Left ventricle myocardium inferior (tissue), 1 donor: ENCODE measurements around the gene ASTN2. TPM values are rescaled to one million over a fixed set of nuclear protein-coding genes. Genes with fewer than 3 reads are reported as not detected.

Experiments
- DNase-seq: peaks from one replicate; pipeline ENCODE4 v3.0.0-alpha.2; 2020
- H3K27ac ChIP-seq: fragments of 200-600 bp; replicated peaks from 2 replicates; pipeline ENCODE4 v1.8.0; 2021
- H3K27me3 ChIP-seq: fragments of 200-600 bp; 2 replicates; pipeline ENCODE4 v1.8.0; 2021; ENCODE audit warnings: low read depth
- H3K36me3 ChIP-seq: fragments of 200-600 bp; 2 replicates; pipeline ENCODE4 v1.8.0; 2021
- H3K4me1 ChIP-seq: fragments of 200-600 bp; 2 replicates; pipeline ENCODE4 v1.8.0; 2021
- H3K4me3 ChIP-seq: fragments of 200-600 bp; 2 replicates; pipeline ENCODE4 v1.8.0; 2021; ENCODE audit warnings: mild to moderate bottlenecking, moderate library complexity
- H3K9me3 ChIP-seq: fragments of 200-600 bp; replicated peaks from 2 replicates; pipeline ENCODE4 v1.8.0; 2021
- CTCF ChIP-seq: fragments of 200-600 bp; IDR thresholded peaks from 2 replicates; pipeline ENCODE4 v1.8.0; 2021; ENCODE audit warnings: antibody characterized with exemption, mild to moderate bottlenecking, borderline replicate concordance
- intact Hi-C: fragments of 100-400 bp; cut with micrococcal nuclease; formaldehyde crosslinking; loops from one replicate; pipeline ENCODE4 v1.11.0; 2022
- total RNA-seq: library from RNA; stranded (reverse); fragmentation: NEBNext Ultra II Directional; extraction: Animal tissue kit (Norgen Biotek cat#: 25700); gene quantifications from one replicate; pipeline ENCODE4 v1.2.1, GENCODE V29; 2021
- donor health status: DM: no; HTN: yes; CAD: no; lungs with severe emphysema.

ASTN2 gene
- total RNA-seq, 1 donor from 2014 or later, result 6.1 TPM

- H3K4me3 ChIP-seq, result no peak overlapping the region
- H3K36me3 ChIP-seq, result no peaks in the 10 kb centered on the region
- no peak for TF ChIP-seq CTCF
- no peaks in the 10 kb centered on the region for H3K9me3 ChIP-seq
- intact Hi-C loops, result no loop called here
- DNase-seq, result no peak
- no peaks in the 10 kb centered on the region for H3K4me1 ChIP-seq
- peaks cover 8% of the 10 kb centered on the region for H3K27me3 ChIP-seq
- H3K27ac ChIP-seq, result no peak overlapping the region
Observed at GRCh38 chr9:117335837-117336433, 78.9 kb downstream of the ASTN2 start.

GRCh38 chr9:117334101-117334500 lies 80.8 kb downstream of the ASTN2 start:
- peaks cover 8% of the 10 kb centered on the region for H3K27me3 ChIP-seq
- no peak overlapping the region for H3K27ac ChIP-seq
- intact Hi-C loops, result no loop called here
- no peak for TF ChIP-seq CTCF
- no peaks in the 10 kb centered on the region for H3K36me3 ChIP-seq
- no peaks in the 10 kb centered on the region for H3K9me3 ChIP-seq
- no peak overlapping the region for H3K4me3 ChIP-seq
- DNase-seq, result no peak
- no peaks in the 10 kb centered on the region for H3K4me1 ChIP-seq

GRCh38 chr9:117325831-117326230 lies 89.0 kb downstream of the ASTN2 start:
- no peaks in the 10 kb centered on the region for H3K4me1 ChIP-seq
- intact Hi-C loops, result no loop called here
- no peak for TF ChIP-seq CTCF

GRCh38 chr9:117325110-117325731 lies 89.6 kb downstream of the ASTN2 start:
- Histone ChIP-seq H3K4me3 (no peak overlapping the region), H3K36me3 (no peaks in the 10 kb centered on the region), H3K4me1 (no peaks in the 10 kb centered on the region), H3K27ac (no peak overlapping the region), H3K9me3 (no peaks in the 10 kb centered on the region), H3K27me3 (peaks cover 35% of the 10 kb centered on the region)
- intact Hi-C loops, result no loop called here
- no peak for TF ChIP-seq CTCF
- no peak for DNase-seq

More at GRCh38 chr9:117325831-117326230, 89.0 kb downstream of the ASTN2 start:
- peaks cover 35% of the 10 kb centered on the region for H3K27me3 ChIP-seq
- no peak for DNase-seq
- no peaks in the 10 kb centered on the region for H3K9me3 ChIP-seq
- H3K4me3 ChIP-seq, result no peak overlapping the region
- H3K27ac ChIP-seq, result no peak overlapping the region
- no peaks in the 10 kb centered on the region for H3K36me3 ChIP-seq

GRCh38 chr9:117323390-117323789 lies 91.5 kb downstream of the ASTN2 start:
- no peak for DNase-seq
- no peak overlapping the region for H3K4me3 ChIP-seq
- H3K27me3 ChIP-seq, result peaks cover 30% of the 10 kb centered on the region
- no peaks in the 10 kb centered on the region for H3K9me3 ChIP-seq
- no peak overlapping the region for H3K27ac ChIP-seq
- H3K36me3 ChIP-seq, result no peaks in the 10 kb centered on the region
- intact Hi-C loops, result no loop called here
- no peak for TF ChIP-seq CTCF
- H3K4me1 ChIP-seq, result no peaks in the 10 kb centered on the region
